Hepatocyte (in vitro differentiated cells): ENCODE measurements around the gene VWA3A. TPM values are rescaled to one million over a fixed set of nuclear protein-coding genes. Genes with fewer than 3 reads are reported as not detected.

Source experiments
- DNase-seq: peaks from one replicate; pipeline ENCODE4 v3.0.0-alpha.2; 2016; ENCODE audit warnings: low spot score
- H2AFZ ChIP-seq: fragments of 200-600 bp; sonication (generic); 2 replicates; pipeline ENCODE4 v1.6.0; 2016; ENCODE audit warnings: antibody characterized with exemption, mild to moderate bottlenecking
- H3K27ac ChIP-seq: fragments of 200-600 bp; sonication (generic); 2 replicates; pipeline ENCODE4 v1.5.1; 2016; ENCODE audit warnings: mild to moderate bottlenecking
- H3K27me3 ChIP-seq: fragments of 200-600 bp; sonication (generic); 2 replicates; pipeline ENCODE4 v1.6.1; 2016
- H3K36me3 ChIP-seq: fragments of 200-600 bp; sonication (generic); replicated peaks from 2 replicates; pipeline ENCODE4 v1.5.1; 2016; ENCODE audit warnings: low read depth; ENCODE audit not compliant: insufficient read depth
- H3K4me1 ChIP-seq: fragments of 200-600 bp; sonication (generic); 2 replicates; pipeline ENCODE4 v1.5.1; 2016; ENCODE audit warnings: mild to moderate bottlenecking, moderate library complexity; ENCODE audit not compliant: insufficient read depth
- H3K4me2 ChIP-seq: fragments of 200-600 bp; sonication (generic); 2 replicates; pipeline ENCODE4 v1.6.0; 2016
- H3K4me3 ChIP-seq: fragments of 200-600 bp; sonication (generic); 2 replicates; pipeline ENCODE4 v1.5.1; 2016; ENCODE audit warnings: mild to moderate bottlenecking
- H3K79me2 ChIP-seq: fragments of 200-600 bp; sonication (generic); 2 replicates; pipeline ENCODE4 v1.6.0; 2017; ENCODE audit warnings: mild to moderate bottlenecking
- H3K9me2 ChIP-seq: fragments of 200-600 bp; sonication (generic); replicated peaks from 2 replicates; pipeline ENCODE4 v1.6.0; 2017; ENCODE audit warnings: mild to moderate bottlenecking; ENCODE audit not compliant: insufficient read depth
- H3K9me3 ChIP-seq: fragments of 200-600 bp; sonication (generic); 2 replicates; pipeline ENCODE4 v1.5.1; 2016; ENCODE audit warnings: low read depth, mild to moderate bottlenecking
- H4K20me1 ChIP-seq: fragments of 200-600 bp; sonication (generic); 2 replicates; pipeline ENCODE4 v1.6.0; 2016; ENCODE audit warnings: mild to moderate bottlenecking; ENCODE audit not compliant: insufficient read depth, poor library complexity, severe bottlenecking
- CTCF ChIP-seq: fragments of 200-600 bp; sonication (generic); IDR thresholded peaks from 2 replicates; pipeline ENCODE4 v1.5.1; 2016; ENCODE audit warnings: antibody characterized with exemption, mild to moderate bottlenecking; ENCODE audit not compliant: poor library complexity
- EZH2 ChIP-seq: fragments of 200-600 bp; sonication (generic); IDR thresholded peaks from 2 replicates; pipeline ENCODE4 v1.6.1; 2016; ENCODE audit warnings: antibody characterized with exemption, mild to moderate bottlenecking, borderline replicate concordance
- EZH2phosphoT487 ChIP-seq: fragments of 200-600 bp; sonication (generic); IDR thresholded peaks from one replicate; pipeline ENCODE4 v1.6.1; 2018; ENCODE audit warnings: antibody characterized with exemption, mild to moderate bottlenecking, low read depth, moderate library complexity; ENCODE audit not compliant: unreplicated experiment, severe bottlenecking
- WGBS: methylation state at CpG from one replicate; pipeline ENCODE4 v1.1.6; 2016; ENCODE audit warnings: low lambda C conversion rate; ENCODE audit errors: missing lambda C conversion rate; 5-methylcytosine and 5-hydroxymethylcytosine counted together
- polyA plus RNA-seq: library from polyadenylated mRNA; unstranded; fragments of >200 nt; fragmentation: Nextera tagmentation; extraction: Ambion mirVana; gene quantifications from 2 replicates; pipeline ENCODE4 v1.2.1, GENCODE V29; 2016
- total RNA-seq: library from RNA; depleted of rRNA; stranded (reverse); fragments of >200 nt; gene quantifications from 2 replicates; pipeline ENCODE4 v1.2.3, GENCODE V29; 2014

VWA3A gene
- total and polyA plus RNA-seq, 2 experiments from 2014 or later = 0.03 TPM; not detected in 1

DNA sequence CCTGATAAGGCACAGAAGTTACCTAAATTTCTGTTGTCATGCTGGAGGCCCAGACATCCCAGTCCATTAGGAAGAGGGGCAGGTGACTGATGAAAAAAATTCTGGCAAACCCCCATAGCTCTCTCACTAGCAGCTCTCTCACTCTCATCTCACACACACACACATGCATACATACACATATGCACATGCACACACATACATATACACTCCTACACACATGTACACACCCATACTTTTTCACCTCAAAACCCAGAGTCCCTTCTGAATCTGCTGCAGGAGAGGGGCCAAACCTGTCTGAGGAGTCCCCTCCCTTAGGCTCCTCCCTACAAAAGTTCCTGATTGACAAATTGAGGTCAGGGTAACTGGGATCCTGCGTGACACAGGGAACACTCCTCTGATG is 47.4 kb downstream of the VWA3A start:
- Histone ChIP-seq H3K9me2 (no peaks in the 10 kb centered on the region), H3K9me3 (no peaks in the 10 kb centered on the region), H2AFZ (no peak overlapping the region), H4K20me1 (no peaks in the 10 kb centered on the region), H3K4me1 (no peaks in the 10 kb centered on the region), H3K36me3 (no peaks in the 10 kb centered on the region), H3K4me3 (no peak overlapping the region), H3K27me3 (no peaks in the 10 kb centered on the region), H3K27ac (no peak overlapping the region), H3K4me2 (no peak overlapping the region), H3K79me2 (no peaks in the 10 kb centered on the region)
- 80% methylated on average over 1 of the region's 1 CpG for WGBS
- no peak for DNase-seq
- TF ChIP-seq EZH2 = no peak
- TF ChIP-seq EZH2phosphoT487 = no peak
- TF ChIP-seq CTCF = no peak

DNA sequence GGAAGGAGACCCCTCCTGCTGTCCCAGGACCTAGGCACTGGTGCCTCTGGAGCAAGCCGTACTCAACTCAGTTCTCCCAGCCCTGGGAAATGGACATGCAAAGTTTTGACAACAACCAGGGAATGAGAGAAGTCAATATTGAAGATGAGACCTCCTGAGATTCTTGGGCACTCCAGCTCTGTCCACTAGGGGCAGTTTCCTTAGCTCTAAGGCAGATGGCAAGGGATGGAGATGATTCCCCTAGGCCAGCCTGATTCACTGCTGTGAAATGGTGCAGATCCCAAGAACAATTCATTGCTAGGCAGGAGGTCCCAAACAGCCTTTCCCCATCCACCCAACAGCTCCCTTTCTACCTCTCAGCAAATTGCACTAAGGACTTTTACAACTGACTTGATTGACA is 49.4 kb downstream of the VWA3A start:
- Histone ChIP-seq H3K9me2 (no peaks in the 10 kb centered on the region), H4K20me1 (no peaks in the 10 kb centered on the region), H3K9me3 (no peaks in the 10 kb centered on the region), H3K4me1 (no peaks in the 10 kb centered on the region), H3K79me2 (no peaks in the 10 kb centered on the region), H2AFZ (no peak overlapping the region), H3K4me2 (no peak overlapping the region), H3K36me3 (no peaks in the 10 kb centered on the region), H3K4me3 (no peak overlapping the region), H3K27me3 (no peaks in the 10 kb centered on the region), H3K27ac (no peak overlapping the region)
- WGBS = 71% methylated on average over 1 of the region's 1 CpG
- no peak for DNase-seq
- TF ChIP-seq CTCF (peak; percentile 6), EZH2 (no peak), EZH2phosphoT487 (no peak)

GRCh38 chr16:22144520-22144919 is 52.2 kb downstream of the VWA3A start:
- Histone ChIP-seq H3K9me3 (no peaks in the 10 kb centered on the region), H3K27ac (no peak overlapping the region), H2AFZ (no peak overlapping the region), H3K4me1 (no peaks in the 10 kb centered on the region), H3K27me3 (no peaks in the 10 kb centered on the region), H3K4me3 (no peak overlapping the region), H3K4me2 (no peak overlapping the region), H3K9me2 (no peaks in the 10 kb centered on the region), H4K20me1 (no peaks in the 10 kb centered on the region), H3K79me2 (no peaks in the 10 kb centered on the region), H3K36me3 (no peaks in the 10 kb centered on the region)
- no peak for DNase-seq
- WGBS = 90% methylated on average over 6 of the region's 6 CpGs
- TF ChIP-seq EZH2 (no peak), EZH2phosphoT487 (no peak)

- DNase-seq = no peak
- Histone ChIP-seq H3K9me3 (no peaks in the 10 kb centered on the region), H3K4me3 (no peak overlapping the region), H3K4me2 (no peak overlapping the region), H3K27ac (no peak overlapping the region), H3K36me3 (no peaks in the 10 kb centered on the region), H4K20me1 (no peaks in the 10 kb centered on the region), H3K27me3 (no peaks in the 10 kb centered on the region), H3K79me2 (no peaks in the 10 kb centered on the region), H3K9me2 (no peaks in the 10 kb centered on the region), H3K4me1 (no peaks in the 10 kb centered on the region), H2AFZ (no peak overlapping the region)
- 73% methylated on average over 9 of the region's 9 CpGs for WGBS
- TF ChIP-seq EZH2 (no peak), EZH2phosphoT487 (no peak), CTCF (no peak)
Observed at GRCh38 chr16:22147853-22148252, 55.5 kb downstream of the VWA3A start.
